ENCODE results near the gene DMPK.

DNA sequence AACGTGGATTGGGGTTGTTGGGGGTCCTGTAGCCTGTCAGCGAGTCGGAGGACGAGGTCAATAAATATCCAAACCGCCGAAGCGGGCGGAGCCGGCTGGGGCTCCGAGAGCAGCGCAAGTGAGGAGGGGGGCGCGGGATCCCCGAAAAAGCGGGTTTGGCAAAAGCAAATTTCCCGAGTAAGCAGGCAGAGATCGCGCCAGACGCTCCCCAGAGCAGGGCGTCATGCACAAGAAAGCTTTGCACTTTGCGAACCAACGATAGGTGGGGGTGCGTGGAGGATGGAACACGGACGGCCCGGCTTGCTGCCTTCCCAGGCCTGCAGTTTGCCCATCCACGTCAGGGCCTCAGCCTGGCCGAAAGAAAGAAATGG, 12.5 kb downstream of the DMPK start:
- TF ChIP-seq POLR2A (IDR thresholded peaks at IDR 0.05; ENCODE audit: low read depth, low read length) = no peak
- TF ChIP-seq TAF1 (IDR thresholded peaks at IDR 0.05; ENCODE audit: low read depth, low read length) = no peak
- no peak for TF ChIP-seq POLR2AphosphoS5 (IDR thresholded peaks at IDR 0.05; ENCODE audit: low read depth, low read length)
- TF ChIP-seq PAX5 (IDR thresholded peaks at IDR 0.05; ENCODE audit: insufficient read depth, low read length, severe bottlenecking) = no peak
- 0 out of 2 replicates have a peak, but pooled peaks have one; percentile 9 for TF ChIP-seq POU2F2 (IDR thresholded peaks at IDR 0.05; ENCODE audit: low read depth, low read length)
